CD4-positive, CD25-positive, alpha-beta regulatory T cell (primary cell): ENCODE results near the gene LIMD2. TPM values are rescaled to one million over a fixed set of nuclear protein-coding genes. Genes with fewer than 3 reads are reported as not detected.
"Not testable (repeated sequence)": the region's sequence is repeated elsewhere in the genome, so short reads cannot be mapped to it uniquely, and the experiment has no call there.

Experiments used
- ATAC-seq, 2 donors: fragments of 150-1000 bp; cut with Tn5 transposase; one replicate each; pipeline ENCODE4 v1.10.0; 2021; ENCODE audit warnings: low read depth in 2 of 2, moderate number of reproducible peaks in 2 of 2, moderate library complexity in 1 of 2
- DNase-seq, 3 donors: peaks; one replicate each; pipeline versions ENCODE4 v3.0.0 to v3.0.0-alpha.2; 2012 to 2022; ENCODE audit warnings: mixed read lengths in 1 of 3
- H3K27ac ChIP-seq: one replicate; pipeline ENCODE4 v1.7.0; 2013; ENCODE audit warnings: mild to moderate bottlenecking, low read length; ENCODE audit not compliant: insufficient read depth, poor library complexity, severe bottlenecking
- H3K27me3 ChIP-seq: one replicate; pipeline ENCODE4 v1.7.0; 2013; ENCODE audit warnings: low read length; ENCODE audit not compliant: control insufficient read depth, insufficient read depth
- H3K36me3 ChIP-seq: one replicate; pipeline ENCODE4 v1.7.0; 2013; ENCODE audit warnings: mild to moderate bottlenecking, low read length, moderate library complexity; ENCODE audit not compliant: control insufficient read depth, insufficient read depth
- H3K4me1 ChIP-seq: 2 replicates; pipeline ENCODE4 v1.7.0; 2013; ENCODE audit warnings: mild to moderate bottlenecking, low read length; ENCODE audit not compliant: insufficient read depth, control insufficient read depth, poor library complexity, severe bottlenecking
- H3K4me3 ChIP-seq: one replicate; pipeline ENCODE4 v1.7.0; 2013; ENCODE audit warnings: low read depth, mild to moderate bottlenecking, low read length, moderate library complexity
- H3K9me3 ChIP-seq, 2 experiments: 1 replicate in 1 of 2; 2 replicates in 1 of 2; pipeline ENCODE4 v1.7.0; 2013; ENCODE audit warnings: low read length in 2 of 2, mild to moderate bottlenecking in 1 of 2, moderate library complexity in 1 of 2; ENCODE audit not compliant: control insufficient read depth in 2 of 2
- H3K27ac Mint-ChIP-seq, 3 donors: one replicate each; pipeline ENCODE4 v1.8.0; 2020 to 2022; ENCODE audit warnings: mild to moderate bottlenecking in 3 of 3, mixed read lengths in 3 of 3, moderate library complexity in 2 of 3
- H3K27me3 Mint-ChIP-seq: one replicate; pipeline ENCODE4 v1.8.0; 2022; ENCODE audit warnings: mild to moderate bottlenecking, mixed read lengths
- H3K36me3 Mint-ChIP-seq: one replicate; pipeline ENCODE4 v1.8.0; 2020; ENCODE audit warnings: mixed read lengths
- H3K4me1 Mint-ChIP-seq, 4 donors: one replicate each; pipeline ENCODE4 v1.8.0; 2020 to 2022; ENCODE audit warnings: mixed read lengths in 4 of 4, mild to moderate bottlenecking in 1 of 4
- H3K4me3 Mint-ChIP-seq, 4 donors: one replicate each; pipeline ENCODE4 v1.8.0; 2020 to 2022; ENCODE audit warnings: mild to moderate bottlenecking in 4 of 4, mixed read lengths in 4 of 4, moderate library complexity in 3 of 4
- H3K9me3 Mint-ChIP-seq, 7 donors: one replicate each; pipeline ENCODE4 v1.8.0; 2020 to 2022; ENCODE audit warnings: mixed read lengths in 7 of 7, mild to moderate bottlenecking in 3 of 7, moderate library complexity in 2 of 7
- polyA plus RNA-seq, 4 donors: library from polyadenylated mRNA; unstranded; fragments of 300-500 nt; fragmentation: Illumina TruSeq; gene quantifications; one replicate each; pipeline ENCODE4 v1.2.3, GENCODE V29; 2021
- total RNA-seq: library from RNA; stranded (reverse); gene quantifications from one replicate; pipeline ENCODE4 v1.2.3, GENCODE V29; 2022

Gene LIMD2
- total RNA-seq, result 634 TPM
- polyA plus RNA-seq, result 100 to 1,000 TPM; 408 to 478 (median 445) TPM

- DNase-seq, result peak; percentile 80 to 87 (median 86)
These were observed at the start of gene LIMD2 for GRCh38 chr17:63699638-63700527. Gene LIMD2, minus strand, starts transcription at chr17:63700125. Its CDS starts 827 bp downstream, at chr17:63699298.

GRCh38 chr17:63741408-63742173 is 41.7 kb upstream of the LIMD2 start, which contains the start of gene STRADA:
Gene STRADA, minus strand, starts transcription at chr17:63741799. Its CDS starts 13,430 bp downstream, at chr17:63728369.
- H3K9me3 Mint-ChIP-seq, result no peaks in the 10 kb centered on the region
- DNase-seq (peak; percentile 98 to 99 (median 98)), ATAC-seq (peak; percentile 88 to 94)
- Histone ChIP-seq H3K4me1 (peaks cover 24% of the 10 kb centered on the region), H3K27me3 (no peaks in the 10 kb centered on the region), H3K9me3 (no peaks in the 10 kb centered on the region), H3K27ac (peak within 1 kb of the TSS; percentile 86), H3K36me3 (peaks cover 6% of the 10 kb centered on the region), H3K4me3 (peak within 1 kb of the TSS; percentile 92)
- peaks cover 9% of the 10 kb centered on the region for H3K36me3 Mint-ChIP-seq
- peak within 1 kb of the TSS; percentile 87 to 97 (median 95) for H3K27ac Mint-ChIP-seq
- H3K4me3 Mint-ChIP-seq, result peak within 1 kb of the TSS; percentile 80 to 97 (median 90)
- H3K4me1 Mint-ChIP-seq, result peaks cover 13 to 29% (median 16%) of the 10 kb centered on the region in 4 donors
- H3K27me3 Mint-ChIP-seq, result no peaks in the 10 kb centered on the region

More at GRCh38 chr17:63699638-63700527, at the start of gene LIMD2:
- H3K4me3 ChIP-seq, result peak within 1 kb of the TSS; percentile 80
- peaks cover 39% of the 10 kb centered on the region for H3K36me3 Mint-ChIP-seq
- peaks cover 14% of the 10 kb centered on the region for H3K27me3 Mint-ChIP-seq
- H3K27ac Mint-ChIP-seq, result peak within 1 kb of the TSS; percentile 98 to 99 (median 98)
- H3K4me3 Mint-ChIP-seq, result peak within 1 kb of the TSS; percentile 98 to 100 (median 99)
- H3K36me3 ChIP-seq, result peaks cover 20% of the 10 kb centered on the region
- H3K4me1 ChIP-seq, result peaks cover 81% of the 10 kb centered on the region
- peak within 1 kb of the TSS; percentile 93 for H3K27ac ChIP-seq
- H3K4me1 Mint-ChIP-seq, result peaks cover 19 to 68% (median 49%) of the 10 kb centered on the region in 4 donors
- H3K9me3 ChIP-seq, result no peaks in the 10 kb centered on the region
- ATAC-seq, result peak; percentile 26 to 29
- H3K27me3 ChIP-seq, result no peaks in the 10 kb centered on the region
- peaks cover 0 to 6% (median 0%) of the 10 kb centered on the region in 7 donors for H3K9me3 Mint-ChIP-seq

- DNase-seq, result no peak
- no peaks in the 10 kb centered on the region for H3K27me3 ChIP-seq
- no peaks in the 10 kb centered on the region for H3K9me3 Mint-ChIP-seq
These were observed 41.1 kb upstream of the LIMD2 start for GRCh38 chr17:63741143-63741407.

GRCh38 chr17:63740464-63741142 is 40.7 kb upstream of the LIMD2 start:
- Histone ChIP-seq H3K27ac (peak overlapping the region; percentile 86), H3K4me3 (peak overlapping the region; percentile 92), H3K4me1 (peaks cover 24% of the 10 kb centered on the region), H3K36me3 (peaks cover 2% of the 10 kb centered on the region), H3K27me3 (no peaks in the 10 kb centered on the region), H3K9me3 (no peaks in the 10 kb centered on the region)
- peaks cover 13 to 29% (median 16%) of the 10 kb centered on the region in 4 donors for H3K4me1 Mint-ChIP-seq
- ATAC-seq (no peak), DNase-seq (peak in 1 of 3 donors; percentile 33)
- H3K27ac Mint-ChIP-seq, result peak overlapping the region; percentile 87 to 97 (median 95)
- no peaks in the 10 kb centered on the region for H3K9me3 Mint-ChIP-seq
- H3K27me3 Mint-ChIP-seq, result no peaks in the 10 kb centered on the region
- H3K4me3 Mint-ChIP-seq, result peak overlapping the region; percentile 80 to 97 (median 90)
- H3K36me3 Mint-ChIP-seq, result peaks cover 2% of the 10 kb centered on the region

More at GRCh38 chr17:63741143-63741407, 41.1 kb upstream of the LIMD2 start:
- no peak for ATAC-seq
- H3K36me3 Mint-ChIP-seq, result peaks cover 7% of the 10 kb centered on the region
- no peaks in the 10 kb centered on the region for H3K27me3 Mint-ChIP-seq
- Histone ChIP-seq H3K4me1 (peaks cover 24% of the 10 kb centered on the region), H3K27ac (peak overlapping the region; percentile 86), H3K4me3 (peak overlapping the region; percentile 92), H3K9me3 (no peaks in the 10 kb centered on the region), H3K36me3 (peaks cover 5% of the 10 kb centered on the region)
- peak overlapping the region; percentile 87 to 97 (median 95) for H3K27ac Mint-ChIP-seq
- H3K4me1 Mint-ChIP-seq, result peaks cover 13 to 29% (median 16%) of the 10 kb centered on the region in 4 donors
- peak overlapping the region; percentile 80 to 97 (median 90) for H3K4me3 Mint-ChIP-seq

GRCh38 chr17:63735691-63736090 is 35.8 kb upstream of the LIMD2 start:
- no peak overlapping the region for H3K27ac Mint-ChIP-seq
- H3K27ac ChIP-seq, result no peak overlapping the region
- no peak for ATAC-seq
- H3K9me3 ChIP-seq, result no peaks in the 10 kb centered on the region
- no peaks in the 10 kb centered on the region for H3K36me3 Mint-ChIP-seq
- H3K27me3 ChIP-seq, result no peaks in the 10 kb centered on the region
- H3K4me1 Mint-ChIP-seq, result peaks cover 12 to 16% (median 14%) of the 10 kb centered on the region in 4 donors
- H3K4me1 ChIP-seq, result peaks cover 7% of the 10 kb centered on the region
- no peak overlapping the region for H3K4me3 Mint-ChIP-seq
- no peaks in the 10 kb centered on the region for H3K9me3 Mint-ChIP-seq
- no peaks in the 10 kb centered on the region for H3K36me3 ChIP-seq
- H3K4me3 ChIP-seq, result no peak overlapping the region
- no peaks in the 10 kb centered on the region for H3K27me3 Mint-ChIP-seq
- DNase-seq, result no peak

GRCh38 chr17:63722403-63722802 is 22.5 kb upstream of the LIMD2 start:
- Mint-ChIP-seq H3K4me3 (no peak overlapping the region), H3K9me3 (no peaks in the 10 kb centered on the region), H3K36me3 (peaks cover 11% of the 10 kb centered on the region), H3K27me3 (no peaks in the 10 kb centered on the region), H3K4me1 (peaks cover 0 to 11% (median 4%) of the 10 kb centered on the region in 4 donors), H3K27ac (peak overlapping the region in 2 of 3 donors; percentile 5 to 17)
- Histone ChIP-seq H3K4me1 (no peaks in the 10 kb centered on the region), H3K27me3 (no peaks in the 10 kb centered on the region), H3K36me3 (peaks cover 16% of the 10 kb centered on the region), H3K27ac (no peak overlapping the region), H3K9me3 (no peaks in the 10 kb centered on the region), H3K4me3 (no peak overlapping the region)
- ATAC-seq (no peak), DNase-seq (no peak)

GRCh38 chr17:63720194-63720593 is 20.3 kb upstream of the LIMD2 start:
- not testable (repeated sequence) for H3K27me3 Mint-ChIP-seq, DNase-seq, H3K9me3 ChIP-seq, H3K4me1 Mint-ChIP-seq, H3K27ac Mint-ChIP-seq, ATAC-seq, H3K9me3 Mint-ChIP-seq, H3K4me3 ChIP-seq, H3K27me3 ChIP-seq, H3K36me3 Mint-ChIP-seq, H3K4me1 ChIP-seq, H3K36me3 ChIP-seq, H3K4me3 Mint-ChIP-seq, H3K27ac ChIP-seq
